ENCODE measurements around the gene CNTN4. TPM values are rescaled to one million over a fixed set of nuclear protein-coding genes. Genes with fewer than 3 reads are reported as not detected.

CNTN4 gene
- total RNA-seq, 1 experiment from 2014 or later, result 1.6 TPM

GRCh38 chr3:2485027-2485375 lies 386.3 kb downstream of the CNTN4 start:
- H4K91ac ChIP-seq (ENCODE audit: insufficient read length, low read depth, low read length), result no peak overlapping the region
- H2BK120ac ChIP-seq (ENCODE audit: low read depth, low read length, poor library complexity, severe bottlenecking), result no peak overlapping the region
- H3K9me3 ChIP-seq (ENCODE audit: control insufficient read depth, low read depth, low read length), result no peaks in the 10 kb centered on the region
- no peaks in the 10 kb centered on the region for H3K4me1 ChIP-seq (ENCODE audit: insufficient read depth, low read length)
- H3K9ac ChIP-seq (ENCODE audit: extremely low read depth, insufficient read length, low read length), result no peak overlapping the region
- no peaks in the 10 kb centered on the region for H3K23me2 ChIP-seq (ENCODE audit: insufficient read length, low read depth, low read length, poor library complexity, severe bottlenecking)
- H3K4me3 Mint-ChIP-seq, result no peak overlapping the region
- no peaks in the 10 kb centered on the region for H3K79me1 ChIP-seq (ENCODE audit: insufficient read depth, low read depth, low read length, poor library complexity, severe bottlenecking)
- no peaks in the 10 kb centered on the region for H3K27me3 ChIP-seq (ENCODE audit: insufficient read depth, low read length)
- no peak overlapping the region for H3K4ac ChIP-seq (ENCODE audit: low read depth, low read length)
- H3K14ac ChIP-seq (ENCODE audit: insufficient read depth, low read length), result no peak overlapping the region
- no peak overlapping the region for H3K27ac ChIP-seq (ENCODE audit: insufficient read length, low read depth, low read length)
- no peak overlapping the region for H3K18ac ChIP-seq (ENCODE audit: insufficient read length, low read depth, low read length)
- no peak overlapping the region for H3T11ph ChIP-seq (ENCODE audit: low read length)
- H2AFZ ChIP-seq (ENCODE audit: low read length), result no peak overlapping the region
- H4K8ac ChIP-seq (replicated peaks; ENCODE audit: insufficient read length, low read depth, low read length), result no peak overlapping the region
- H3K9me3 Mint-ChIP-seq, result peaks cover 3 to 9% of the 10 kb centered on the region in 2 experiments; a peak in 4 of 5 replicates
- no peak overlapping the region for H2BK15ac ChIP-seq (ENCODE audit: low read depth, low read length)
- no peak overlapping the region for H3K56ac ChIP-seq (ENCODE audit: insufficient read length, low read depth, low read length)
- no peak overlapping the region for H3K27ac Mint-ChIP-seq
- no peak overlapping the region for H3K23ac ChIP-seq (ENCODE audit: insufficient read length, low read depth, low read length)
- peaks cover 0 to 9% (median 7%) of the 10 kb centered on the region in 3 experiments; a peak in 4 of 7 replicates for H3K36me3 Mint-ChIP-seq (ENCODE audit: insufficient read depth in 1 of 3, low read depth in 3 of 3)
- H2BK20ac ChIP-seq (ENCODE audit: low read depth, low read length, poor library complexity, severe bottlenecking), result no peak overlapping the region
- no peak for TF ChIP-seq CTCF (conservative IDR thresholded peaks at IDR 0.05)
- H2AK5ac ChIP-seq (ENCODE audit: insufficient read length, low read length), result no peak overlapping the region
- no CpG with 5 or more reads among the region's 21 CpGs for WGBS (ENCODE audit: extremely low coverage, insufficient read length, low lambda C conversion rate)
- H3K79me2 ChIP-seq (ENCODE audit: insufficient read depth, low read length), result no peaks in the 10 kb centered on the region
- H3K27me3 Mint-ChIP-seq (ENCODE audit: low read depth), result no peaks in the 10 kb centered on the region
- H3K4me1 Mint-ChIP-seq, result peaks cover 2 to 8% of the 10 kb centered on the region in 2 experiments; a peak in 2 of 4 replicates
- no peak for DNase-seq
- no peak overlapping the region for H4K5ac ChIP-seq (ENCODE audit: insufficient read length, low read depth, low read length)
- H2BK12ac ChIP-seq (ENCODE audit: insufficient read length, low read depth, low read length), result no peak overlapping the region
- no peak overlapping the region for H2BK5ac ChIP-seq (ENCODE audit: insufficient read length, low read length)
- no peak overlapping the region for H3K4me2 ChIP-seq (ENCODE audit: insufficient read depth, insufficient read length, low read length)
- no peaks in the 10 kb centered on the region for H4K20me1 ChIP-seq (ENCODE audit: control insufficient read depth, insufficient read depth, insufficient read length)

Measured in H9 (cell line).